SK-N-SH (cell line): ENCODE data around the gene FTO. TPM values are rescaled to one million over a fixed set of nuclear protein-coding genes. Genes with fewer than 3 reads are reported as not detected.

ENCODE experiments used
- CTCF ChIA-PET: fragments of 300-600, 350-600 bp; formaldehyde crosslinking; extraction: SDS; loops from one replicate; lab custom pipeline; 2021; lab: Yijun Ruan, JAX
- POLR2A ChIA-PET: fragments of 350-600 bp; sonication (Branson Sonifier 250); formaldehyde crosslinking; extraction: SDS; loops from one replicate; lab custom pipeline; 2020; ENCODE audit warnings: antibody characterized with exemption, inconsistent platforms; lab: Yijun Ruan, JAX
- DNase-seq: peaks from one replicate; pipeline ENCODE4 v3.0.0; 2012
- H2AFZ ChIP-seq: fragments of 200-600 bp; sonication (generic); 2 replicates; pipeline ENCODE4 v1.8.1; 2016; ENCODE audit warnings: antibody characterized with exemption, mild to moderate bottlenecking, low read depth
- H3F3A ChIP-seq: fragments of 200-600 bp; sonication (generic); replicated peaks from 2 replicates; pipeline ENCODE3; 2016; ENCODE audit warnings: antibody characterized with exemption, mild to moderate bottlenecking; ENCODE audit not compliant: insufficient read depth
- H3K27ac ChIP-seq, 2 experiments: fragments of 200-500 bp in 1 of 2; fragments of 200-600 bp in 1 of 2; sonication (Bioruptor generic) in 1 of 2; sonication (generic), shearing (Covaris generic) in 1 of 2; 2 replicates each; pipeline versions ENCODE4 v1.5.1 to v1.6.1; 2014 to 2016; ENCODE audit warnings: low read depth in 2 of 2, inconsistent platforms in 1 of 2, low read length in 1 of 2, mild to moderate bottlenecking in 1 of 2, mixed read lengths in 1 of 2
- H3K27me3 ChIP-seq: fragments of 200-600 bp; sonication (generic), shearing (Covaris generic); 2 replicates; pipeline ENCODE4 v1.6.1; 2016; ENCODE audit warnings: mixed run types; ENCODE audit not compliant: insufficient read depth
- H3K36me3 ChIP-seq, 2 experiments: fragments of 200-500 bp in 1 of 2; fragments of 200-600 bp in 1 of 2; sonication (Bioruptor generic) in 1 of 2; sonication (generic) in 1 of 2; replicated peaks in 1 of 2; 2 replicates each; pipeline versions ENCODE3 to v1.5.1; 2014 to 2016; ENCODE audit warnings: low read length in 1 of 2, mild to moderate bottlenecking in 1 of 2; ENCODE audit not compliant: insufficient read depth in 2 of 2, control insufficient read depth in 1 of 2
- H3K4me1 ChIP-seq, 2 experiments: fragments of 200-500 bp in 1 of 2; fragments of 200-600 bp in 1 of 2; sonication (Bioruptor generic) in 1 of 2; sonication (generic), shearing (Covaris generic) in 1 of 2; 2 replicates each; pipeline versions ENCODE4 v1.5.1 to v1.6.1; 2014 to 2016; ENCODE audit warnings: low read depth in 1 of 2, low read length in 1 of 2, mixed run types in 1 of 2; ENCODE audit not compliant: insufficient read depth in 2 of 2, control insufficient read depth in 1 of 2
- H3K4me2 ChIP-seq: fragments of 200-600 bp; sonication (generic), shearing (Covaris generic); 2 replicates; pipeline ENCODE4 v1.6.1; 2017; ENCODE audit warnings: mixed run types
- H3K4me3 ChIP-seq, 2 experiments: fragments of 200-500 bp in 1 of 2; fragments of 200-600 bp in 1 of 2; sonication (Bioruptor generic) in 1 of 2; sonication (generic), shearing (Covaris generic) in 1 of 2; 2 replicates each; pipeline versions ENCODE4 v1.5.1 to v1.8.1; 2014 to 2016; ENCODE audit warnings: low read depth in 2 of 2, inconsistent platforms in 1 of 2, low read length in 1 of 2, mild to moderate bottlenecking in 1 of 2, mixed read lengths in 1 of 2, moderate library complexity in 1 of 2
- H3K79me2 ChIP-seq: fragments of 200-600 bp; sonication (generic); 2 replicates; pipeline ENCODE4 v1.8.1; 2017; ENCODE audit warnings: mild to moderate bottlenecking; ENCODE audit not compliant: insufficient read depth
- H3K9ac ChIP-seq: fragments of 200-600 bp; sonication (generic); 2 replicates; pipeline ENCODE4 v1.6.1; 2017; ENCODE audit warnings: mixed run types
- H3K9me2 ChIP-seq: fragments of 200-600 bp; sonication (generic); 2 replicates; pipeline ENCODE4 v1.6.1; 2017; ENCODE audit warnings: mixed run types
- H3K9me3 ChIP-seq: fragments of 200-600 bp; sonication (generic); 2 replicates; pipeline ENCODE4 v1.6.1; 2017; ENCODE audit warnings: mixed run types, mild to moderate bottlenecking, moderate library complexity
- H4K20me1 ChIP-seq: fragments of 200-600 bp; sonication (generic); 2 replicates; pipeline ENCODE4 v1.6.1; 2017; ENCODE audit warnings: mild to moderate bottlenecking, mixed run types; ENCODE audit not compliant: insufficient read depth
- CHD2 ChIP-seq: fragments of 150-350 bp; IDR thresholded peaks from 2 replicates; pipeline ENCODE4 v1.6.1; 2018; ENCODE audit warnings: low read length; ENCODE audit not compliant: partially characterized antibody
- ELF1 ChIP-seq: IDR thresholded peaks from 2 replicates; pipeline ENCODE4 v1.4.0; 2012
- FOXJ3 ChIP-seq: sonication (generic); formaldehyde crosslinking; IDR thresholded peaks from 2 replicates; pipeline ENCODE4 v1.5.1; 2020; ENCODE audit warnings: mild to moderate bottlenecking, missing genetic modification reagents
- FOXM1 ChIP-seq: IDR thresholded peaks from 2 replicates; pipeline ENCODE4 v1.4.0; 2012; ENCODE audit warnings: low read depth, mild to moderate bottlenecking
- GABPA ChIP-seq: IDR thresholded peaks from 2 replicates; pipeline ENCODE4 v1.4.0; 2012; ENCODE audit warnings: low read depth, mild to moderate bottlenecking
- GATA2 ChIP-seq: sonication (generic); formaldehyde crosslinking; IDR thresholded peaks from 2 replicates; pipeline ENCODE4 v1.5.0; 2020; ENCODE audit warnings: mild to moderate bottlenecking, missing genetic modification reagents
- NFIC ChIP-seq: IDR thresholded peaks from 2 replicates; pipeline ENCODE4 v1.4.0; 2012; ENCODE audit warnings: borderline replicate concordance
- NRF1 ChIP-seq: IDR thresholded peaks from 2 replicates; pipeline ENCODE4 v1.6.1; 2012; ENCODE audit warnings: low read depth, mild to moderate bottlenecking, low read length
- RFX5 ChIP-seq: IDR thresholded peaks from 2 replicates; pipeline ENCODE4 v1.6.1; 2012; ENCODE audit warnings: mild to moderate bottlenecking, improper control_type of control experiment, low read length
- SIN3A ChIP-seq: IDR thresholded peaks from 2 replicates; pipeline ENCODE4 v1.6.1; 2012; ENCODE audit warnings: low read depth, mild to moderate bottlenecking, low read length, moderate library complexity, borderline replicate concordance
- SMC3 ChIP-seq: IDR thresholded peaks from 2 replicates; pipeline ENCODE4 v1.6.1; 2012; ENCODE audit warnings: low read depth, low read length, improper control_type of control experiment
- WGBS: methylation state at CpG from one replicate; pipeline ENCODE4 v1.1.6; 2017; ENCODE audit warnings: low lambda C conversion rate; 5-methylcytosine and 5-hydroxymethylcytosine counted together
- polyA plus RNA-seq, 3 experiments: library from polyadenylated mRNA; depleted of rRNA; stranded (reverse); fragments of >200 nt; gene quantifications; 2 replicates each; pipeline ENCODE4 v1.2.3, GENCODE V29; 2012
- TF ChIP-seq, protein P1 (sequence below): fragments of 200-600 bp; sonication (generic); IDR thresholded peaks from 2 replicates; pipeline ENCODE4 v1.6.1; 2017; ENCODE audit warnings: antibody characterized with exemption, mild to moderate bottlenecking, moderate library complexity
- TF ChIP-seq, protein P2 (sequence below): fragments of 150-350 bp; IDR thresholded peaks from 2 replicates; pipeline ENCODE4 v1.6.1; 2017; ENCODE audit warnings: antibody characterized with exemption, low read length, low read depth, borderline replicate concordance
- TF ChIP-seq, protein P3 (sequence below): fragments of 150-350 bp; IDR thresholded peaks from 2 replicates; pipeline ENCODE4 v1.6.1; 2016; ENCODE audit warnings: mild to moderate bottlenecking, low read depth, low read length

Gene FTO
- polyA plus RNA-seq, 1 of the 3 experiments (the other 2 are of a cell fraction), result 41.2 TPM

DNA sequence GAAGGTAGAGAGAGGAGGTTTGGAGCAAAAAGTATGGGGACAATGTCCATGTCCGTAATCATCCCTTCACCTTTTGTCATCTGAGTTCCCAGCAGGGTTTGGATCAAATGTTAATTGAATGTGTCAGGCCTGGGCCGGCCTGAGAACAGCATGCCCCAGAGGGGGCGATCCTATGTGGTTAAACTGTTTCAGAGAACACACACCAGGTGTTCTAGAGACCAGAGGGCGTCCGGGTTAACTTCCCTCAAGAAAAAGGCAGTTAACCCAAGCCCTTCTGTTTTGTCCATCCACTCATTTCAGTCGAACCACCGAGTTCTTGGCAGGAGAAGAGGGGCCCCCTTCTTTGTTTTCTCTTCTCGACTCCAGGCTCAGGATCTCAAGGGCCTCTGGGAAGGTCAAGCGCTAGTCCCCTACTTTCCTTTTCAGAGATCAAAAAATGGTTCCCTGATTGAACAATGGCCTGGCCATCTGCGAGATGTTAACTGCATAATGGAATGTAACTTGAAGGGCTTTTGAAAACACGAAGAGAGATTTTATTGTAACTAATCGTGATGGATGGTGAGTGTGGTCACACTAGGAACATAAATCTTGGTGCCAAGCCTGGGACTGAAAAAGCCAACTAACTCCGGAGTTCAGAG, 440.1 kb downstream of the FTO start:
- no peaks in the 10 kb centered on the region for H3K79me2 ChIP-seq
- no peak overlapping the region for H3K27ac ChIP-seq
- H3K4me2 ChIP-seq, result no peak overlapping the region
- peaks cover 0 to 3% of the 10 kb centered on the region in 2 experiments; a peak in 2 of 4 replicates for H3K4me1 ChIP-seq
- ChIA-PET POLR2A (no interaction called here), CTCF (no interaction called here)
- no peaks in the 10 kb centered on the region for H3F3A ChIP-seq
- 68% methylated on average over 13 of the region's 13 CpGs for WGBS
- no peaks in the 10 kb centered on the region for H3K27me3 ChIP-seq
- no peaks in the 10 kb centered on the region for H3K36me3 ChIP-seq
- no peak for DNase-seq
- H2AFZ ChIP-seq, result no peak overlapping the region
- no peaks in the 10 kb centered on the region for H3K9me2 ChIP-seq
- H3K4me3 ChIP-seq, result no peak overlapping the region
- no peaks in the 10 kb centered on the region for H4K20me1 ChIP-seq
- no peak for TF ChIP-seq FOXJ3 (CRISPR knock-in tag)
- TF ChIP-seq CHD2, result no peak
- TF ChIP-seq, protein P1, sequence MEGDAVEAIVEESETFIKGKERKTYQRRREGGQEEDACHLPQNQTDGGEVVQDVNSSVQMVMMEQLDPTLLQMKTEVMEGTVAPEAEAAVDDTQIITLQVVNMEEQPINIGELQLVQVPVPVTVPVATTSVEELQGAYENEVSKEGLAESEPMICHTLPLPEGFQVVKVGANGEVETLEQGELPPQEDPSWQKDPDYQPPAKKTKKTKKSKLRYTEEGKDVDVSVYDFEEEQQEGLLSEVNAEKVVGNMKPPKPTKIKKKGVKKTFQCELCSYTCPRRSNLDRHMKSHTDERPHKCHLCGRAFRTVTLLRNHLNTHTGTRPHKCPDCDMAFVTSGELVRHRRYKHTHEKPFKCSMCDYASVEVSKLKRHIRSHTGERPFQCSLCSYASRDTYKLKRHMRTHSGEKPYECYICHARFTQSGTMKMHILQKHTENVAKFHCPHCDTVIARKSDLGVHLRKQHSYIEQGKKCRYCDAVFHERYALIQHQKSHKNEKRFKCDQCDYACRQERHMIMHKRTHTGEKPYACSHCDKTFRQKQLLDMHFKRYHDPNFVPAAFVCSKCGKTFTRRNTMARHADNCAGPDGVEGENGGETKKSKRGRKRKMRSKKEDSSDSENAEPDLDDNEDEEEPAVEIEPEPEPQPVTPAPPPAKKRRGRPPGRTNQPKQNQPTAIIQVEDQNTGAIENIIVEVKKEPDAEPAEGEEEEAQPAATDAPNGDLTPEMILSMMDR, result no peak
- no peaks in the 10 kb centered on the region for H3K9me3 ChIP-seq
- H3K9ac ChIP-seq, result no peak overlapping the region

DNA sequence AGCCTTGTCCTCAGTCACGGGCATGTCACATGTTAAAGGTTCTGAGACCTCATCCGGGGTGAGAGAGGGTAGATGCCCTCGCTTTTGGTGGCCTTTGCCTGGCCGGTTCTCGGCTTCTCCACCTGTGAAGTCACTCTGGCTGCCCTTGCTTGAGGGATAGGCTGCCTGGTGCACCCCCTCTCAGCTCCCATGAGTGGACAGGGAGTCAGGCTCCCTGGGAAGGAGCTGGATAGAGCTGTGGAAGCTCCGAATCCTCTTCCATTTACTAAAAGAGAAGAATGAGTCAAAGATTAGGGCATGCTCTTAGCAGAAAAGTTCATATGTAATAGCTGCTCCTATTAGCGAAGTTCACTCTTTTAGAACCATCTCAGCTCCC, 440.6 kb downstream of the FTO start:
- Histone ChIP-seq H3K27me3 (no peaks in the 10 kb centered on the region), H3K79me2 (no peaks in the 10 kb centered on the region), H3K9ac (no peak overlapping the region), H3K36me3 (no peaks in the 10 kb centered on the region), H3K27ac (no peak overlapping the region), H3F3A (no peaks in the 10 kb centered on the region), H3K4me2 (no peak overlapping the region), H3K9me2 (no peaks in the 10 kb centered on the region)
- DNase-seq, result no peak
- CTCF ChIA-PET, result no interaction called here
- WGBS, result 75% methylated on average over 3 of the region's 7 CpGs
- TF ChIP-seq SIN3A (no peak), GABPA (no peak), NFIC (no peak), ELF1 (no peak), SMC3 (no peak), GATA2 (CRISPR knock-in tag) (no peak), RFX5 (no peak), NRF1 (no peak), FOXM1 (no peak)
- TF ChIP-seq, protein P2, sequence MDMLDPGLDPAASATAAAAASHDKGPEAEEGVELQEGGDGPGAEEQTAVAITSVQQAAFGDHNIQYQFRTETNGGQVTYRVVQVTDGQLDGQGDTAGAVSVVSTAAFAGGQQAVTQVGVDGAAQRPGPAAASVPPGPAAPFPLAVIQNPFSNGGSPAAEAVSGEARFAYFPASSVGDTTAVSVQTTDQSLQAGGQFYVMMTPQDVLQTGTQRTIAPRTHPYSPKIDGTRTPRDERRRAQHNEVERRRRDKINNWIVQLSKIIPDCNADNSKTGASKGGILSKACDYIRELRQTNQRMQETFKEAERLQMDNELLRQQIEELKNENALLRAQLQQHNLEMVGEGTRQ, result no peak
- TF ChIP-seq, protein P3, sequence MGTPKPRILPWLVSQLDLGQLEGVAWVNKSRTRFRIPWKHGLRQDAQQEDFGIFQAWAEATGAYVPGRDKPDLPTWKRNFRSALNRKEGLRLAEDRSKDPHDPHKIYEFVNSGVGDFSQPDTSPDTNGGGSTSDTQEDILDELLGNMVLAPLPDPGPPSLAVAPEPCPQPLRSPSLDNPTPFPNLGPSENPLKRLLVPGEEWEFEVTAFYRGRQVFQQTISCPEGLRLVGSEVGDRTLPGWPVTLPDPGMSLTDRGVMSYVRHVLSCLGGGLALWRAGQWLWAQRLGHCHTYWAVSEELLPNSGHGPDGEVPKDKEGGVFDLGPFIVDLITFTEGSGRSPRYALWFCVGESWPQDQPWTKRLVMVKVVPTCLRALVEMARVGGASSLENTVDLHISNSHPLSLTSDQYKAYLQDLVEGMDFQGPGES, result no peak
- TF ChIP-seq, all 33 proteins: peak for 0
- no peak overlapping the region for H2AFZ ChIP-seq
- H3K9me3 ChIP-seq, result no peaks in the 10 kb centered on the region
- no peak overlapping the region for H3K4me3 ChIP-seq
- no peaks in the 10 kb centered on the region for H4K20me1 ChIP-seq
- peaks cover 0 to 3% of the 10 kb centered on the region in 2 experiments; a peak in 2 of 4 replicates for H3K4me1 ChIP-seq
- POLR2A ChIA-PET, result no interaction called here
